GM19351 (cell line): ENCODE results near the gene ATOH8.
"Not testable (repeated sequence)": the region's sequence is repeated elsewhere in the genome, so short reads cannot be mapped to it uniquely, and the experiment has no call there.

ENCODE experiments used
- ATAC-seq: cut with Tn5 transposase; IDR thresholded peaks from one replicate; pipeline ENCODE4 v1.9.1; 2021; ENCODE audit warnings: mild to moderate bottlenecking, moderate library complexity; ENCODE audit not compliant: unreplicated experiment

ATOH8 gene

GRCh38 chr2:85822766-85823165 is 69.0 kb downstream of the ATOH8 start:
- ATAC-seq: no peak

GRCh38 chr2:85823951-85824350 is 70.2 kb downstream of the ATOH8 start:
- no peak for ATAC-seq

GRCh38 chr2:85826990-85827878 is 73.4 kb downstream of the ATOH8 start:
- ATAC-seq: peak; percentile 67

- ATAC-seq: no peak
Observed at GRCh38 chr2:85827879-85828569, 74.2 kb downstream of the ATOH8 start.

GRCh38 chr2:85828725-85829124 is 74.9 kb downstream of the ATOH8 start:
- ATAC-seq: no peak

- ATAC-seq: not testable (repeated sequence)
Observed at GRCh38 chr2:85829394-85829793, 75.6 kb downstream of the ATOH8 start.

- ATAC-seq: no peak
Observed at GRCh38 chr2:85830645-85831044, 76.9 kb downstream of the ATOH8 start.

- ATAC-seq: no peak
Observed at GRCh38 chr2:85831735-85832134, 77.9 kb downstream of the ATOH8 start.

- no peak for ATAC-seq
Observed at GRCh38 chr2:85834466-85834865, 80.7 kb downstream of the ATOH8 start.
